ENCODE data around the gene SPHK2. TPM values are rescaled to one million over a fixed set of nuclear protein-coding genes. Genes with fewer than 3 reads are reported as not detected.

The SPHK2 gene
- total RNA-seq, 1 donor from 2014 or later, result 8.0 TPM

DNA sequence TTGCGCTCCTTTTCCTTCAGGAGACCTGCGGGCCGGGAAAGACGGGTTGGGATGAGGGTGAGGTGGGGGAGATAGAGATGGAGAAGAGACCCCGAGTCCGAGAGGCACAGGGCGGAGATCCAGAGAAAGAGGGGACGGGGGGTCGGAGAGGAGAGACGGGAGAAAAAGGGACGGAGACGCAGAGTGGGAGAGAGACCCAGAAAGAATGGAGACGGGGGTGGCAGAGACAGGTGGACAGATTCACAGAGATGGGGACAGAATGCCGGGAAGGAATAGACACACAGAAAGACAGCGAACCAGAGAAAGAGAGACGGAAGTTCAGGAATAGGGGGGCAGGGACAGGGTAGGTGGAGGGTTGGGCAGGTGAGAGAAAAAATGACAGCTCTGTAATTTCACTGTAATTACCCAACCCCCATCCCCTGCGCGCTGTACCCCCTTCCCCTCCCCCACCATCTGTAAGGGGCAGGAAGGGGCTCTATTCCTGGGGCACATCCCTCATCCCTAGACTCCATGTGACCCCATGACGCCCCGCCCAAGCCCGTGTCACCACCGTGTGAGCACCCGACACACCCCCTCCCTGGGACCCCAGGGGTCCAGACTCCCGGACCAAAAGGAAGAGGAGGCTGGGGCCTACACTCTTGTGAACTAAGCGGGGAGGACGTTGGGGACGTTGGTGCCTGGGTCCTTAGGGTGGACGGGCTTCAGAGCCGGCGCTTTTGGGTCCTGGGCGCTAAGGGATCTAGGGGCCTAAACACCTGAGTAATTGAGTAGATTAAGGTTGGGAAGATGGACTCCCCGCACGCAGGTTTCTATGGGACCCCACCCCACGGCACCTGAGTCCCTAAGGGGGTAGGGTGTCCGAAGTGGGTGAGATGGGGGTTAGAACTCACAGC is 16.9 kb downstream of the SPHK2 start:
- Histone ChIP-seq H3K4me3 (peak overlapping the region; percentile 81), H3K27me3 (ENCODE audit: low read depth) (no peaks in the 10 kb centered on the region), H3K9me3 (replicated peaks) (no peaks in the 10 kb centered on the region), H3K36me3 (peaks cover 12% of the 10 kb centered on the region), H3K27ac (replicated peaks) (peak overlapping the region; percentile 98), H3K4me1 (peaks cover 67% of the 10 kb centered on the region)
- no peak for DNase-seq
- TF ChIP-seq, protein P1, sequence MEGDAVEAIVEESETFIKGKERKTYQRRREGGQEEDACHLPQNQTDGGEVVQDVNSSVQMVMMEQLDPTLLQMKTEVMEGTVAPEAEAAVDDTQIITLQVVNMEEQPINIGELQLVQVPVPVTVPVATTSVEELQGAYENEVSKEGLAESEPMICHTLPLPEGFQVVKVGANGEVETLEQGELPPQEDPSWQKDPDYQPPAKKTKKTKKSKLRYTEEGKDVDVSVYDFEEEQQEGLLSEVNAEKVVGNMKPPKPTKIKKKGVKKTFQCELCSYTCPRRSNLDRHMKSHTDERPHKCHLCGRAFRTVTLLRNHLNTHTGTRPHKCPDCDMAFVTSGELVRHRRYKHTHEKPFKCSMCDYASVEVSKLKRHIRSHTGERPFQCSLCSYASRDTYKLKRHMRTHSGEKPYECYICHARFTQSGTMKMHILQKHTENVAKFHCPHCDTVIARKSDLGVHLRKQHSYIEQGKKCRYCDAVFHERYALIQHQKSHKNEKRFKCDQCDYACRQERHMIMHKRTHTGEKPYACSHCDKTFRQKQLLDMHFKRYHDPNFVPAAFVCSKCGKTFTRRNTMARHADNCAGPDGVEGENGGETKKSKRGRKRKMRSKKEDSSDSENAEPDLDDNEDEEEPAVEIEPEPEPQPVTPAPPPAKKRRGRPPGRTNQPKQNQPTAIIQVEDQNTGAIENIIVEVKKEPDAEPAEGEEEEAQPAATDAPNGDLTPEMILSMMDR (IDR thresholded peaks at IDR 0.05; ENCODE audit: borderline replicate concordance), result no peak
- intact Hi-C loops (cut with micrococcal nuclease), result no loop called here

DNA sequence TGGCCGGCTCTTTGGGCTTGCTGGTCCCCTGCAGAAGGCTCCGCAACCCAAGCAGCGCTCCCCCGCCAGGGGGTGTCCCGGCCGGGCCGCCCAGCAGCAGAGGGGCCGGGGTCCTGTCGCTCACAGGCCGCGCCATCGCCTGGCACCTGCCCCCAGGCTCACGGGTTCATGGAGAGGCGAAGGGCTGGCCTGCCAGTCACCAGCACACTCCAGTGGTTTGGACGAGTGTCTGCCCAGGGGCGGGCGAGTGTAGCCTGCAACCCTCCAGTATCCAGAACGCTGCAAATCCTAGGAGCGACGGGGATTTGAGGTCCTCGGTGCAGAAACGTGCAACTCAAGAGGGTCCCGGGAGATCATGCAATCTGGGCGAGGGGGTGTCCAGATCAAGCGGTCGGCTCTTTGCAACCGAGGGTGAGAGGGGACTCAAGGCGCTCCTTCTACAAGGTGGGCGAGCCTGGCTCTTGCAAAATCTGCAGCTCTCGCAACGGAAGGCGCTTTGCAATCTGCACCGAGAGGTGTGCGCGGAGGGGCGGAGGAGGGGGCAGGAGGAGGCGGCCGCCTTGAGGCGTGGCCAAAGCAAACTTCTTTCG is 17.6 kb downstream of the SPHK2 start, which contains the start of gene DBP:
TSS of gene DBP (minus strand) at position 521 of the 590 bp plus-strand sequence. CDS start at position 136, 385 bp downstream.
- Histone ChIP-seq H3K27me3 (ENCODE audit: low read depth) (no peaks in the 10 kb centered on the region), H3K4me1 (peaks cover 60% of the 10 kb centered on the region), H3K9me3 (replicated peaks) (no peaks in the 10 kb centered on the region), H3K4me3 (peak within 1 kb of the TSS; percentile 81), H3K27ac (replicated peaks) (peak within 1 kb of the TSS; percentile 98), H3K36me3 (peaks cover 7% of the 10 kb centered on the region)
- intact Hi-C loops (cut with micrococcal nuclease), result no loop called here
- DNase-seq, result peak; percentile 62
- TF ChIP-seq, protein P1 (IDR thresholded peaks at IDR 0.05; ENCODE audit: borderline replicate concordance), result peak; percentile 32

DNA sequence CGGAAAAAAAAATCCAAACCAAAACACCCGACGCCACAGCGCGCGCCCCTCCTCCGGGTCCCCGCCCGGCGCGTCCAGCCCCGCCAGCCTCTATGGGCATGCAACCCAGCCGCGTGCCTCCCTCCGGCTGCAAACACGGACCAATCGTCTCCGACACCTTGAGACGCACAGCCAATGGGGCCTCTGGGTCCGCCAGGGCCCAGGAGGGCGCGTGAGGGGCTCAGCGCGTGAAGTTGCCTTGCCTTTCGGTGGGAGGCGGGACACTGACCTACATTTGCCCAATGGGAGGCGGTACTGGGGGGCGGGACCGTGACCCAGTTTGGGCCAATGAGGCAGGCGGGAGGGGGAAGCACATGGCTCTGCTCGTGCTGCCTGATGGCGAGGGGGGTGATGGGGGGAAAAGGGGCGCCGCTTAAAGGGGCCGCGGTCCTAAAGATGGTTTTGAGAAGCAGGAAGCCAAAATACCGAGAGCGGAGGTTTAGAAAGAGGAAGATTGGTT is 18.2 kb downstream of the SPHK2 start:
- TF ChIP-seq, protein P1 (IDR thresholded peaks at IDR 0.05; ENCODE audit: borderline replicate concordance), result no peak
- Histone ChIP-seq H3K27me3 (ENCODE audit: low read depth) (no peaks in the 10 kb centered on the region), H3K4me1 (peaks cover 54% of the 10 kb centered on the region), H3K9me3 (replicated peaks) (no peaks in the 10 kb centered on the region), H3K4me3 (peak overlapping the region; percentile 81), H3K36me3 (peaks cover 7% of the 10 kb centered on the region), H3K27ac (replicated peaks) (peak overlapping the region; percentile 98)
- intact Hi-C loops (cut with micrococcal nuclease), result no loop called here
- DNase-seq, result peak; percentile 100

DNA sequence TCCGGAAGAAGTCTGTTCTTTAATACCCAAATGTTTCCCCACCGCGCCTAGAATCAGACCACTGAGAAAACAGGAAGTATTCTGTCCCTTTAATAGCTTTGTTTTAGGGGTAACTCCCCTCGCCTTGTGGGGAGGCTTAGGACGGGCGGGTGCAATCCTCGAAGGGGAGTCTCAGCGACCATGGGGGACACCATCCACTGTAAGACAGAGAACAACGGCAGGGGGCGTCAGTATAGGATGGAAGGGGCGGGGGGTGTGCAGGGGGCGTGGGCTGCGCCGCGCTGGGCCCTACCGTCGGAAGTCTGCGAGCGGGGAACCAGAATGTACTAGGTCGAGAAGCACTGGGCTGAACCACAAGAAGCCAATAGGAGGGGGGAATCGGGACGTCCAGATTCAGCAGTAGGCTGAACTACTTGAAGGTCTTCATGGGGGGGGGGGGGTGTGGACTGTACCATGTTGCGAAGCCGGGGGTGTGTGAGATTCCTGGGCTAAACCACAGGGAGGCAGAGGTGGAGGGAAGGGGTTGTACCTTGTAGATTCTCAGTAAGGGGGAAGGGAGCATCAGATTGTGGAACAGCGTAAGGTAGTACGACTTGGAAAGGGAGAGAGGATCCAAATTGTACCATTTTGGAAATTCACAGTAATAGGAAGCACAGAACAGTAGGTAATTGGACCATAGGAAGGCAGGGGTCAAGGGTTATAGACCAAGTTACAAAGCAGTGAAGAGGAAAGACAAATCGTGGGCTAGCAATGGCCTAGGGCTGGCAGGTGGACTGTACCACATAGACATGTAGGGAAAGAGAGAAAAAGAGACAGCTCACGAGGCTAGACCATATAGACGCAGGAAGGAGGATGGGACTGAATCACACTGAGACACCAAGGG is 18.9 kb downstream of the SPHK2 start:
- Histone ChIP-seq H3K4me1 (peaks cover 47% of the 10 kb centered on the region), H3K36me3 (peaks cover under 1% of the 10 kb centered on the region), H3K27ac (replicated peaks) (peak overlapping the region; percentile 98), H3K4me3 (peak overlapping the region; percentile 81), H3K27me3 (ENCODE audit: low read depth) (no peaks in the 10 kb centered on the region), H3K9me3 (replicated peaks) (no peaks in the 10 kb centered on the region)
- DNase-seq, result peak; percentile 77
- TF ChIP-seq, protein P1 (IDR thresholded peaks at IDR 0.05; ENCODE audit: borderline replicate concordance), result no peak
- intact Hi-C loops (cut with micrococcal nuclease), result no loop called here
